GM12875 (cell line): ENCODE data around the gene PNPLA6.

Source experiments
- H3K4me3 ChIP-seq: one replicate; pipeline ENCODE4 v1.5.1; 2011; ENCODE audit warnings: low read depth, low read length, control low read depth
- CTCF ChIP-seq: IDR thresholded peaks from 2 replicates; pipeline ENCODE4 v1.5.1; 2011; ENCODE audit warnings: low read depth, mild to moderate bottlenecking, control low read depth, inconsistent platforms, low read length, moderate library complexity, borderline replicate concordance; ENCODE audit not compliant: insufficient read depth

Gene PNPLA6

GRCh38 chr19:7515110-7515644, 20.3 kb upstream of the PNPLA6 start:
- H3K4me3 ChIP-seq, result no peak overlapping the region
- TF ChIP-seq CTCF, result no peak

- H3K4me3 ChIP-seq, result peak within 1 kb of the TSS; percentile 43
- no peak for TF ChIP-seq CTCF
These were observed 19.8 kb upstream of the PNPLA6 start, which contains the start of gene ZNF358 for GRCh38 chr19:7515645-7516151. TSS of gene ZNF358 (plus strand) at chr19:7516103. CDS start at chr19:7519243, 3,140 bp downstream.

- TF ChIP-seq CTCF, result no peak
- H3K4me3 ChIP-seq, result peak overlapping the region; percentile 43
These were observed 19.2 kb upstream of the PNPLA6 start for GRCh38 chr19:7516333-7516732.

- no peak for TF ChIP-seq CTCF
- no peak overlapping the region for H3K4me3 ChIP-seq
These were observed 18.6 kb upstream of the PNPLA6 start for GRCh38 chr19:7516878-7517277.

GRCh38 chr19:7519361-7520130, 16.0 kb upstream of the PNPLA6 start:
- no peak for TF ChIP-seq CTCF
- H3K4me3 ChIP-seq, result no peak overlapping the region

GRCh38 chr19:7520131-7521051, 15.1 kb upstream of the PNPLA6 start:
- no peak for TF ChIP-seq CTCF
- H3K4me3 ChIP-seq, result no peak overlapping the region
